PC-3 (cell line): Measurements from ENCODE around the gene GALNT1. TPM values are rescaled to one million over a fixed set of nuclear protein-coding genes. Genes with fewer than 3 reads are reported as not detected.

ENCODE experiments used
- ATAC-seq: fragments of 200-7000 bp; cut with Tn5 transposase; 2 replicates; pipeline ENCODE4 v1.9.1; 2020; ENCODE audit warnings: mild to moderate bottlenecking, moderate library complexity
- BruUV-seq: library from RNA; stranded (reverse); fragments of 400-500 nt; replicated peaks from 2 replicates; lab custom pipeline; 2021; lab: Mats Ljungman, UMichigan
- CTCF ChIA-PET: fragments of 300-600 bp; sonication (Branson Sonifier 250); formaldehyde crosslinking; loops from one replicate; lab custom pipeline; 2022; ENCODE audit warnings: antibody characterized with exemption; lab: Charles Lee
- POLR2A ChIA-PET: fragments of 300-600 bp; sonication (Branson Sonifier 250); formaldehyde crosslinking; loops from one replicate; lab custom pipeline; 2022; ENCODE audit warnings: antibody characterized with exemption; ENCODE audit not compliant: unreplicated experiment; lab: Charles Lee
- DNase-seq: peaks from one replicate; pipeline ENCODE4 v3.0.0-alpha.2; 2015
- H2AFZ ChIP-seq: fragments of 300-600 bp; sonication (generic); 2 replicates; pipeline ENCODE4 v1.6.0; 2016; ENCODE audit warnings: antibody characterized with exemption, low read length
- H3F3A ChIP-seq: fragments of 300-600 bp; sonication (generic); one replicate; pipeline ENCODE4 v1.6.0; 2017; ENCODE audit warnings: antibody characterized with exemption, low read length, control low read depth, mild to moderate bottlenecking; ENCODE audit not compliant: unreplicated experiment
- H3K27ac ChIP-seq: fragments of 300-600 bp; sonication (generic); 2 replicates; pipeline ENCODE4 v1.5.1; 2016; ENCODE audit warnings: mild to moderate bottlenecking, low read length
- H3K27me3 ChIP-seq: fragments of 300-600 bp; sonication (generic); 2 replicates; pipeline ENCODE4 v1.6.1; 2016; ENCODE audit warnings: low read length, mixed read lengths
- H3K36me3 ChIP-seq: fragments of 300-600 bp; sonication (generic); 2 replicates; pipeline ENCODE4 v1.6.1; 2016; ENCODE audit warnings: low read depth, mixed run types, low read length, mixed read lengths
- H3K4me1 ChIP-seq: fragments of 300-600 bp; sonication (generic); 2 replicates; pipeline ENCODE4 v1.5.1; 2016; ENCODE audit warnings: low read length; ENCODE audit not compliant: insufficient read depth
- H3K4me2 ChIP-seq: fragments of 300-600 bp; sonication (generic); 2 replicates; pipeline ENCODE4 v1.6.0; 2016; ENCODE audit warnings: low read length
- H3K4me3 ChIP-seq: fragments of 300-600 bp; sonication (generic); 2 replicates; pipeline ENCODE4 v1.5.1; 2016; ENCODE audit warnings: mild to moderate bottlenecking, low read length, mixed read lengths
- H3K79me2 ChIP-seq: fragments of 300-600 bp; sonication (generic); 2 replicates; pipeline ENCODE4 v1.6.1; 2017; ENCODE audit warnings: low read length, mixed read lengths
- H3K9ac ChIP-seq: fragments of 300-600 bp; sonication (generic); 2 replicates; pipeline ENCODE4 v1.6.0; 2016; ENCODE audit warnings: mild to moderate bottlenecking, low read length
- H3K9me2 ChIP-seq: fragments of 300-600 bp; sonication (generic); replicated peaks from 2 replicates; pipeline ENCODE4 v1.6.1; 2016; ENCODE audit warnings: mixed run types, low read length, mixed read lengths
- H3K9me3 ChIP-seq: fragments of 300-600 bp; sonication (generic); 2 replicates; pipeline ENCODE4 v1.6.1; 2016; ENCODE audit warnings: low read length, mixed read lengths
- H4K20me1 ChIP-seq: fragments of 300-600 bp; sonication (generic); 2 replicates; pipeline ENCODE4 v1.6.1; 2016; ENCODE audit warnings: low read length, mixed read lengths
- CTCF ChIP-seq: fragments of 300-600 bp; sonication (generic); conservative IDR thresholded peaks from 2 replicates; pipeline ENCODE4 v1.5.1; 2017; ENCODE audit warnings: antibody characterized with exemption, low read depth, mild to moderate bottlenecking, low read length
- EZH2 ChIP-seq: fragments of 300-600 bp; sonication (generic); IDR thresholded peaks from one replicate; pipeline ENCODE4 v1.6.1; 2017; ENCODE audit warnings: antibody characterized with exemption, mild to moderate bottlenecking, low read length; ENCODE audit not compliant: unreplicated experiment
- EZH2phosphoT487 ChIP-seq: fragments of 300-600 bp; sonication (generic); IDR thresholded peaks from 2 replicates; pipeline ENCODE4 v1.6.1; 2018; ENCODE audit warnings: mild to moderate bottlenecking, antibody characterized with exemption, low read length, borderline replicate concordance
- intact Hi-C: fragments of 100-400 bp; cut with micrococcal nuclease; formaldehyde crosslinking; loops from 2 replicates; pipeline ENCODE4 v1.9.0; 2023
- total RNA-seq: library from RNA; depleted of rRNA; stranded (reverse); fragments of >200 nt; gene quantifications from 2 replicates; pipeline ENCODE4 v1.2.3, GENCODE V29; 2014

Gene GALNT1
- total RNA-seq, 1 experiment from 2014 or later = 25.0 TPM

GRCh38 chr18:35590935-35591334 is 9.4 kb downstream of the GALNT1 start:
- ChIA-PET POLR2A (no interaction called here), CTCF (no interaction called here)
- no peak overlapping the region for H2AFZ ChIP-seq
- H3K36me3 ChIP-seq = no peaks in the 10 kb centered on the region; the same call in 1 of the 2 replicates
- DNase-seq = no peak
- no peak overlapping the region for H3K9ac ChIP-seq
- H3K4me1 ChIP-seq = no peaks in the 10 kb centered on the region
- H3K4me3 ChIP-seq = no peak overlapping the region
- H3K9me2 ChIP-seq = no peaks in the 10 kb centered on the region
- no peak for TF ChIP-seq CTCF
- no peak for TF ChIP-seq EZH2
- no peak for TF ChIP-seq EZH2phosphoT487
- no peaks in the 10 kb centered on the region for H3K27me3 ChIP-seq
- no TSS peak for BruUV-seq
- no peaks in the 10 kb centered on the region for H4K20me1 ChIP-seq
- no peak overlapping the region for H3K4me2 ChIP-seq
- no peaks in the 10 kb centered on the region for H3K9me3 ChIP-seq
- intact Hi-C loops = no loop called here
- H3K27ac ChIP-seq = no peak overlapping the region
- no peaks in the 10 kb centered on the region for H3F3A ChIP-seq
- ATAC-seq = no peak
- peaks cover 61% of the 10 kb centered on the region for H3K79me2 ChIP-seq

- CTCF ChIA-PET = no interaction called here
- H3K4me2 ChIP-seq = no peak overlapping the region
- no peak for DNase-seq
- no peaks in the 10 kb centered on the region for H3K9me3 ChIP-seq
- ATAC-seq = no peak
- H3K27me3 ChIP-seq = no peaks in the 10 kb centered on the region
- TF ChIP-seq EZH2phosphoT487 (no peak), CTCF (no peak), EZH2 (no peak)
- no peak overlapping the region for H3K4me3 ChIP-seq
- H3K36me3 ChIP-seq = no peaks in the 10 kb centered on the region; the same call in 1 of the 2 replicates
- intact Hi-C loops = no loop called here
- POLR2A ChIA-PET = no interaction called here
- BruUV-seq = no TSS peak
- no peaks in the 10 kb centered on the region for H3F3A ChIP-seq
- peaks cover 49% of the 10 kb centered on the region for H3K79me2 ChIP-seq
- H2AFZ ChIP-seq = no peak overlapping the region
- H3K9ac ChIP-seq = no peak overlapping the region
- H3K27ac ChIP-seq = no peak overlapping the region
- no peaks in the 10 kb centered on the region for H3K4me1 ChIP-seq
- no peaks in the 10 kb centered on the region for H3K9me2 ChIP-seq
- no peaks in the 10 kb centered on the region for H4K20me1 ChIP-seq
Observed at GRCh38 chr18:35592298-35592697, 10.8 kb downstream of the GALNT1 start.

GRCh38 chr18:35593859-35594258 is 12.3 kb downstream of the GALNT1 start:
- Histone ChIP-seq H3K4me2 (no peak overlapping the region), H3K4me1 (no peaks in the 10 kb centered on the region), H3K27ac (no peak overlapping the region), H3K9me3 (no peaks in the 10 kb centered on the region), H3K79me2 (peaks cover 33% of the 10 kb centered on the region), H2AFZ (no peak overlapping the region), H3K27me3 (no peaks in the 10 kb centered on the region), H3K9me2 (no peaks in the 10 kb centered on the region), H3F3A (no peaks in the 10 kb centered on the region), H4K20me1 (no peaks in the 10 kb centered on the region), H3K9ac (no peak overlapping the region), H3K4me3 (no peak overlapping the region), H3K36me3 (no peaks in the 10 kb centered on the region)
- TF ChIP-seq EZH2phosphoT487 = no peak
- no peak for TF ChIP-seq CTCF
- TF ChIP-seq EZH2 = no peak
- intact Hi-C loops = no loop called here
- BruUV-seq = no TSS peak
- POLR2A ChIA-PET = no interaction called here
- ATAC-seq = no peak
- CTCF ChIA-PET = no interaction called here
- no peak for DNase-seq
